HG03135 (cell line): ENCODE data around the gene CTNND2.

ENCODE experiments used
- ATAC-seq: cut with Tn5 transposase; IDR thresholded peaks from one replicate; pipeline ENCODE4 v1.9.1; 2021; ENCODE audit warnings: mild to moderate bottlenecking, moderate library complexity; ENCODE audit not compliant: unreplicated experiment

Gene CTNND2

DNA sequence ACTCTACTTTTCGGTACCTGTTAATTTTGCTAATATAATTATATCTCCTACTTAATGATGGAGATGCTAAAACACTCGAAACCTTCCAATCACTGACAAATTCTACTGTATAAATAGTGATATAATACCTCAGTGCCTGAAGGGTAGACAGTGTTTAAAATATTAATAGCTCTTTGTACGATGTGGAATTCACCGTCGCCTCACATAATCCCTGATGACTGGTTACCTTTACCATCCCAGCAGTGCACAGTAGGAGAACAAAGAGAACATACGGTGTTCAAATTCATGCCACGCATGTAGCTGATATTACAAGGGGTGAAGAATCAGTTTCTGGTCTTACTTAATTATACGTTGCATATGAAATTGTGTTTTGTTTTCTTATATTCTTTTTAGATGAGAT, 506.7 kb downstream of the CTNND2 start:
- no peak for ATAC-seq

DNA sequence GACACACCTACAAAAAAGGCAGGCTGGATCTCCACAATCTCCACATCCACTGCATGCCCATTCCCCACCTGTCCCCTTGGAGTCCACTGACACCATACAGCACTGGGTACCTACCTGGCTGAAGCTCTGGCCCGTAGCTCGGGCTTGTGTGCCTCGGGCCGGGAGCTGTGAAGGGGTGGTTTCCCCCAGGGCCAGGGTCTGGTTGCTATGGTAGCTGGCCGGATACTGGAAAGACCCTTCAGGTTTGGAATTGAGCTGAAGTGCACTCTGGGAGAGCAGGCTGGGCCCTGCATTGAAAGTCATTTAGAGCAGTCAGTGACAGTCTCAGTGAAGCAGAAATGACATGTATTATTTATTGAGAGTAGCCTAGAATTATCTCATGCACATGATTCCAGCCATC, 507.3 kb downstream of the CTNND2 start:
- no peak for ATAC-seq

DNA sequence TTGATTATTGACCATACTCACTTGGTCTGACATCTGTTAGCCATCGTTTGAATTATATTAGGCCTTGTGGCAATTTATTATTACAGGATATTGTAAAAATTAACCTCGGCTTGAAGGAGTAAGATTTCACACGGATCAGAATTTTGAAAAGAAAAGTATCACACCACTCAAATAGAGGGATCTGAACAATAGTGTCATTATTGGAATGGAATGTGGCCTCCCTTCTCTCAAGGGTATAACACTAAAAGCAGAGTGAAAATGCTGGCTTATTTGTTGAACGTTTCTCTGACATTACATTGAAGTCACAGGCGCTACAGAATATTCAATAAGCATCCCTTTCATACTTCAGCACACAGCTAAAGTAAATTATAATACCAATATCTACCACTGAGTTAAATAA, 509.3 kb downstream of the CTNND2 start:
- ATAC-seq, result no peak

DNA sequence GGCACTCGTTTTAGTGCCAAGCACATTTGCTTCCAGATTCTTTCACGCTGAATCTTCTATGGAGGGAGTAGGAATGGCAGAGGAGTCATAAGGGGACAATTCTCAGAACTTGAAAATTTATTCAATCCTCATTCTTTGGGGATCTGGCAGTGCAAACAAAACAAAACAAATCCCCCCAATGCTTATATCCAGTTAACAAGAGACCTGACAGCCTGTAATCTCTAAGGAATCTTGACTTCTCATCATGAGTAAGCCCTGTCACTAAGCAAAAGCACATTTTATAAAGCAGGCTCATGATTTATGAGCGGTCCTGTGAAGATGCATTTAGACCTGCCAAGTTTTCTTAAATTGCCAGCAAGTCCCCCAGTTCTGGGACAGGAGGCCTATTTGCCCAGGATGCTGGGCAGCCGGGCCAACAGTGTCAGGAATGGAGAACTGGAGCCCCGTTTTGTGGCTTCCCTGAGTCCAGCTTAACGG, 513.9 kb downstream of the CTNND2 start:
- ATAC-seq, result no peak

DNA sequence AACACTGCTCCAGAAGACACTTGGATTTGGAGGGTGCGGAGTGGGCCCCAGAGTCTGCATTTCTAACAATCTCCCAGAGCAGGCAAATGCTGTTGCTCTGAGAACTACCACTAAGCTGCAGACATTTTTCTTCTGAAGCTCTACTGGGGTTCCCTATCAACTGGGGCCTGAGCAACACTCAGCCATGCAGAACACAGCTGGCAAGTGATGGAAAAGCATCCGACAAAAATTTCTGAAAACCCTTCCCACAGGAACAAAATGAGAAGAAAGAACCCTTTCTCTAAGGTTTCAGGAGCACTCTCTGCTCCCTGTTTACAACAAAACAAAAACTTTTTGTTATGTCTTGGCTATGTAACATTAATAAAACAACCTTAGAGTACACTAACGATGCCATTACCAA, 516.9 kb downstream of the CTNND2 start:
- no peak for ATAC-seq

DNA sequence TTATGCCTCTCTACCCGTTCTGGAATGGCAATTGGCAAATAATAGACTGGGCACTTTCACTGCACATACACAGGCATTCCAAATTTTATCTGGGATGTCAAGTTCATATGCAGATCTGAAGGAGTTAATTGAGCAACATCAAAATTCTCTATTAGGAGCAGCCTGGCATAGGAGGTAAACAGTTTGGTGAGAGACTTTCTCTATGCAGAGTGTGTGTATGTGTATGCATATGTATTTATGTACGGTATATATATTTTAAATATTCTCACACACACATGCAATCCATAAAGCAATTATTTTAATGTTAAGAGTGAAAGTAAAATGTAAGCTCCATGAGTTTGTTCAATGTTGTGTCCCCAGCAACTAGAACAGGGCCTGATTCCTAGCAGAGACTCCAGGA, 517.8 kb downstream of the CTNND2 start:
- ATAC-seq, result no peak

DNA sequence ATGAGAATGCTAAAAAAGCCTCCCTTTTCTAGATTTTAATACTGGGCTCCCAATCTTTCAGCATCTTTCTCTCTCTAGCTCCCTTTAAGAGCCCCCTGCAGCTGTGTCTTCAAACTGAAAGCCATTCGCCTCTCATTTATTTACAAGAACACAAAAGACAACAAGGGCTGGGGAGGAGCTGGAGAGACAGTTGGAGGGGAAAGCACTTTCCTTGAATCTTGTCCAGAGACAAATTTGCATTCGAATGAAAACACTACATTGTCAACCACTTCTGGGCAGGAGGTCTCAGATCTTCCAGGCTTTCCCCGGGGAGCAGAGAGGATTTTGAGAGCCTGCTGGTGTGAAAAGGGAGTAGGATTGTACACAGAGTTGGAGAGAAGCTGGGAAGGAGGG, 518.3 kb downstream of the CTNND2 start:
- ATAC-seq, result no peak

DNA sequence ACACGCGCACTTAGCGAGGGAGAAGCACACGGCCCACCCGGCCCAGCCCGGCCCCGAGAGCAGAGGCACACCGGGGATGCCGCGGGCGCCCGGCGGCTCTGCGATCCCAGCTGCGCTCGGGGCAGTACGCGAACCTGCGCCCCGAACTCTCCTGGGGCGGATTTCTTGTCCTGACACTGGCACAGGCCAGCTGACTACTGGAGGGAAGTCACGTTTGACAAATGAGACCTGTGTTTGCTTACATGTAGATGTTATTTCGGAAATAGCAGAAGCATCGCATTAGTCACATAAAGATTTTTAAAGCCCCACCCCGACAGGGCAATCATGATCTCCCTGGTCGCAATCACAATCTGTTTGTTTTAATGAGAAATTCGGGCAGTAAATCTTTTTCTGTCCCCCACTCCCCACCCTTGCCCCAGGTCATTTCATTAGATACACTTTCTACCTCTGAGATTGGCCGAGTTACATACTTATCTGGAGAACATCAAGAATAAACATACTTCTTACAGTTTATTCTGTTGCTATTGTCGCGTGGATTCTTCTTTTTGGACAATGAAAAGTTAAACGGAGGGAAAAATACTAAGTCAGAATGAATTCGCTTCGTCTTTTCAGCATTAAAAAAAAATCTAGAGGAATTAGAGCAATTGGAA, 518.9 kb downstream of the CTNND2 start:
- ATAC-seq, result no peak

DNA sequence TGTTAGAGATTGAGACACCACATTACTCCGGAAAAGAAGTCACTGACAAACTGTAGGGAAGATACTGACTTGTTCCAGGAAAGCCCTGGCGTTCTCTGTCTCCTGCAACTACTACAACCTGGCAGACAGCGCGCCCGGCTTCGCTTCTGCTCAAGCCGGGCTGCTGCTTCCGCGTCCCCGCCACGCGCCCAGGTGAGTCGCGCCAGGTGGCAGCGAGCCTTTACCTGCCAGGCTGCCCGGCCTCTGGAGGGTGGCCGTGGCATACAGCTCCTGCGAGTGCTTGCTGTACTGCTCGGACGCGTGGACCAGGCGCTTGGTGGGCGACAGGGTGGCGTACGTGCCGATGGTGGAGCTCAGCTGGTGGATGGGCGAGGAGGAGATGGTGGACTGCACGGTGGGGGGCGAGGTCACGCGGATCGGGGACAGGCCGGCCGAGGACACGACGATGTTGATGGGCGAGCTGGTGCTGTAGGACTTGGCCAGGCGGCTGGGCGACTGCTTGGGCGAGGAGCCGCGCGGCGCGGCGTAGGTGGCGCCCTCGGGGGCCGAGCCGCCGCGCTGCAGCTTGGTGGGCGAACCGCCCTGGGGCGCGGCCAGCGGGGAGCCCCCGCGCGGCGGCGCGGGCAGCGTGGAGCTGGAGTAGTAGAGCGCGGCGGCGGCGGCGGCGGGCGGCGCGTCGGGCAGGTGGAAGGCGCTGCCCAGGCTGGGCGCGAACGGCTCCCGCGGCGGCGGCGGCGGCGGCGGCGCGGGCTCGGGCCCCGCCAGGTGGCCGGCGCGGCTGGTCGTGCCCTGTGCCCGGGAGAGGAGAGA, 519.6 kb downstream of the CTNND2 start:
- no peak for ATAC-seq

DNA sequence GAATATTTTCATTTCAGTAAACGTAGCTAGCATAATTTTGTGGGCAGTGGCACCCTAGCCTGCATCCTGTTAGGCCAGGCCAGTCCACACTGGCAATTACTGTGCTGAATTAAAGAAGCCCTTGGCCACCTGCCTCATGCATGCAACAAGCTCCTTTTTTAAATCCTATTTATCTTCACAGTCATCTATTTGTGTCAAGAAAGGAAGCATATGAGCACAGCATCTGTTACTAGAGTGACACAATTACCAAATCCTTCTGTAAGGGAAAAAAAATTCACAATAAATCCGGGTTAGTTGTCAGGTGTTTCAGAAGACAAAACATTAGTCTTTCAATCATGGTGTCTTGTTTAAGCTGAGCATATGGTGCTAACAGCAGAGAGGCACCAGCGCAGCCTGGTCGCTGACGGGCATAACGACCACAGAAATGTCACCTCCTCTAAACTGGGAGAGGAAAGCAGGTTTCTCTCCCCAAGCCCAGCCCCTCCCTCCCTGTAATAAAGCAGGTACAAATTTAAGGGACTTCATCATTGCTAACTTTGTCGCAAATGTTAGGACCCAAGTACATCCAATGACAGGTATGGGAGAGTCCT, 520.6 kb downstream of the CTNND2 start:
- no peak for ATAC-seq

DNA sequence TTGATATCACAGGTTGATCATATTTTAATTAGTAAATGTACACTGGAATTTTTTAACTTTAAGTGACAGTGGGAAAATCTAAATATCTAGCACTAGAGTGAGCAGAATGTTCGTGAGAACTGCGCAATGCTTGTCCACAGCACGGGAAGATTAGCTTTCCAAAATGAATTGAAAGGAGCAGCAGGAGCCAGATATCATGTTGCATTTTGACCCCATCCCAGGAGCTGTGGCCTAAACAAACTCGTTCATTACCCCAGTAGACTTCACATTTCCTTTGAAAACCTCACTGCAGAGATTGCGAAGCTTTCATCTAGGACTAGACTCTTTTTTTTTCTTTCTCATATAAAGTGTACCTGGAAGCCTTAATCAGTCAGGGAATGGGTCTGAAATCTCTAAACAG, 525.8 kb downstream of the CTNND2 start:
- no peak for ATAC-seq

DNA sequence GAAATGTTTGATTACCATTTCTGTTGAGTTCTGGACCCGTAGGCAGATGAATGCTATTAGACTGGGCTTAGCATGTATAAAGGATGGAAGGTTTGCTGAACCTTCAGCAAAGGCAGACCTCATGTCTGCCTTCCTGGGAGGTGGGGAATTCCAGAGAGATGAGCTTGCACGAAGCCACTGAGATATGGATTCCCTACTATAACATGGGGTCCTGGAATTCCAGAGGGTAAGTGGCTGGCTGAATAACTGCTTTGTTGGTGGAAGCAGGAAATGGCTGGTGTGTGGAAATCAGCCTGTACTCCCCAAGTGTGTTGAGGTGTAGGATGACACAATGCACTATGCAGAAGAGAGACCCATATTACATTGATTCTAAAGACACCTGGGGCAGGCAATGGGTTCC, 526.4 kb downstream of the CTNND2 start:
- no peak for ATAC-seq

DNA sequence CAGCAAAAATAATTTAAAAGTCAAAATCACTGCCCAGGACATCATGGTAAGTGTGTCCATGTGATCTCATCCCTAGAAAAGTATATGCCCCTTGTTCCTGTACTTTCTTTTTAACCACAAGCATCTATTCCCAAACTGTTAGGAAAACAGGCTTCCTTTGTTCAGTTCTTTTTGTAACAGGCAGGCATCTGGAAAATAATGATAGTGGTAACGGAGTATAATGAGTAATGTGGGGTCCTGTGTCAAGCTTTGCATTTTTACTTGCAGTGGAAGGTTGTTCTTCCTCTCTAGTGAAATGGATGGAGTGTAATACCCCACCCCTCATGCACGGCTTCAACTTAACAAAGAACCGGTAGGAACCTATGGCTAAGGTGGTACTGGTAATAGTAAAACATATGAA, 532.1 kb downstream of the CTNND2 start:
- no peak for ATAC-seq

DNA sequence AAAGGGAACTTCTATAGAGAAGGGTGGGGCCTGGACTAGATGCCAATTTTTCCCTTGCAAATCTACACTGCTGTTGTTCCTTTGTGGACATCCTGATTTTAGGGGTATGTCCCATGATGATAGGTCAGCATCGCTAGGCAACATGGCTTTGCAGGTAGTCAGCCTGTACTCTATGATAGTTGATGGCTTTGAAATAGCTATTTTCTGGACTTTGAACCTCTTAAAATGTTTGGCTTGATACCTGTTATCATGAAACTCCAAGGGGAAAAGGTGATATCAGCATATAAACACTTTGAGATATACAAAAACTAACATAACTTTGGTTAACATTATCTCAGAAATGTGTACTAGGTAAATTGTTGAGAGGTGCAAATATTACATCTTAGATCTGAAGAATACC, 533.2 kb downstream of the CTNND2 start:
- no peak for ATAC-seq

DNA sequence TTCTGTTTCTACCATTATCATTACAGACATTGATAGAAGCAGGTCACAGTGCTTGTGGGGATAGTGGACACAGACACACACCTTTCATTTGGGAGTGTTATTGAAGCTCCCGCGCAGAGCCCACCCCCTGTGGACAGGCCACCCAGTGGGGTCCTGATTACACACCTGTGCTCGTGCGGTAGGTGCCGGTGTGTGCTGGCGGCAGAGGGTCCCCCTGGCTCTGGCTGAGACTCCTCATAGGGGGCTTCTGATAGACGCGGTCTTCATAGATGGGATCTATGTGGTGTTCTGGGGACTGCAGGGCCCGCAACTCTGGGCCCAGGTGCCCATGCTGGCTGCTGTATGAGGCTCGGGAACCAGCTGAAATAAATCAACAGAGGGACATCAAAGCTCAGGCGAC, 539.7 kb downstream of the CTNND2 start:
- no peak for ATAC-seq

DNA sequence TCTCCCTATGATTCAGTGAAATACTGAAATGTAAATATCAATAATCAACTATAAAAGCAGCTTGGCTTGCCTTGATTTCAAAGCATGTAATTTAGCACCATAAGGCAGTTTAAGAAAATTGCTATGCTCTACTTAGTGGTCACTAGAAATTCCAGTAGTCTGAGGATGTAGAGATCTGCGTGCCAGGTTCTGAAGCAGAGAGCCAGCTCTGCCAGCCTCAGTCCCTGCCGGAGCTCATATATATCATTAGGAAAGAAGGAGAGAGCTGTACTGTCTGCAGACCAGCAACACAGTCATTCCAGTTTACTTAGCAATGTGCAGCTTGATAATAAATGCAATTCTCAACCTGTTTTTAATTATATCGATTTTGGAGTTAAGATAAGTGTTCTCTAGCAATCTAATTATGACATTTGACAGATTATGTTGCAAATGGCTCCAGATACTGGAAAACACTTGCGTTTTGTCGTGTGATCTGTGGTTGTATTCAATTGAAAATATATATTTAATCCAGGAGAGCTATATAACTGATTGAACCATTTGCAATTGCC, 540.5 kb downstream of the CTNND2 start:
- ATAC-seq, result no peak

DNA sequence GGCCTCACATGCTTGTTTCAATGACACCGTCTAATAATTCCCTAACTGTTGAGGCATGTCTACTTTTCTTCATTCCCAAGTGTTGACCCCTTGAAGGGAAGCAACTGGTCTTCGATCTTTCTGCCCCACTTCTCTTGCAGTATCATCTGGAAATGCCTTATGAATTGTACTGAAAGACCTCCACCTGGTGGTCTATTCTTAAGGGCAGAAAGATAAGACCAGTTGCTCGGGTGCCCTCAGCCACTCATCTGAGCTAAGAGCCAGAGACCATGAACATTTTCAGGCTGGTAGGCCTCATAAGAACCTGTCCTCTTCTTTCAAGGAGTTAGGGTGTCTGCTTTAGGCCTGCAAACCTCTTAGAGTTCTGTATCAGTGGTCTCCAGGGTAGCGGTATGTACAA, 542.5 kb downstream of the CTNND2 start:
- no peak for ATAC-seq

DNA sequence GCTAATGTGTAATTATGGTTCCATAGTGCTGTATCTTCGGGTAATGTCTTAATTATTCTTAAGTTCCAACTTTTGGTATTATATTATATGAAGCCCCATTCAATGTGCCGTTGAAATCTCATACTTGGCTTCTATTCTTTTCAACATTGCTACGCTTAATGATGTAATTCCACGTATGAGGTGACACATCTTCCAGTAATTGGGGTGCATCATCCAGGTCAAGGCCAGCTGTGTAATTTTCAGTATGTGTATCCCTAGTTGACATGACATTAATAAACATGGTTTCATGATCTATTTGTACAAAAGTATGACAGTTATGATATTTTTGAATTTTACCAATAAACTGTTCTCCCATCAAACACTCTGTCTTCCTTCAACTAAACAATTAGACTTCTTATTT, 546.3 kb downstream of the CTNND2 start:
- no peak for ATAC-seq

DNA sequence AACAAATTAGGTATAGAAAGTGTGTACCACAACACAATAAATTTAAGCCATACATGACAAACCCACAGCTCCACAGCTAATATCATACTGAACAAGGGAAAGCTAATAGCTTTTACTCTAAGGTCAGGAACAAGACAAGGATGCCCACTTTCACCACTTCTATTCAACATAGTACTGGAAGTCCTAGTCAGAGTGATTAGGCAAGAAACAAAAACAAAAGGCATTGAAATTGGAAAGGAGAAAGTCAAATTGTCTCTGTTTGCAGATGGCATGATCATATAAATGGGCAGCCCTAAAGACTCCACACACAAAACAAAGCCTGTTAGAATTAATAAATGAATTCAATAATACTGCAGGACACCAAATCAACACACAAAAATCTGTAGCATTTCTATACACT, 548.8 kb downstream of the CTNND2 start:
- ATAC-seq, result no peak

DNA sequence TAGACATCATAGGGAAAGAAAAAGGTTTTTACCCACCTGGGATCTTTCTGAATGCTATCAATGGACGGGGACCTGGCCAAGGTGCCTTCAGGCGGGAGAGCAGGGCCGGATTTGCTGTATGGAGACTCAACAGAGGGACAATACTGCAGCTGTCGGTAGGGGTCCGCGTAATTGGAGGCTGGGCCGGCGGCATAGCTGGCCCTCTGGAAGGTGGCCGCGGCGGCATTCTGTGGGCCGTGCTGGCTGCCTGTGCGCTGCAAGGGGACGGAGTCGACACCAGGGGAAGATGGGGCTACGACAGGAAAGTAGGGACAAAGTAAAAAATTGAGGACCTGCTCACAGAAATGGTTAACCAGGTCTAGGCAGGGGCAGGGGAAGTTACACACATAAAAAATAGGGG, 557.9 kb downstream of the CTNND2 start:
- ATAC-seq, result no peak

DNA sequence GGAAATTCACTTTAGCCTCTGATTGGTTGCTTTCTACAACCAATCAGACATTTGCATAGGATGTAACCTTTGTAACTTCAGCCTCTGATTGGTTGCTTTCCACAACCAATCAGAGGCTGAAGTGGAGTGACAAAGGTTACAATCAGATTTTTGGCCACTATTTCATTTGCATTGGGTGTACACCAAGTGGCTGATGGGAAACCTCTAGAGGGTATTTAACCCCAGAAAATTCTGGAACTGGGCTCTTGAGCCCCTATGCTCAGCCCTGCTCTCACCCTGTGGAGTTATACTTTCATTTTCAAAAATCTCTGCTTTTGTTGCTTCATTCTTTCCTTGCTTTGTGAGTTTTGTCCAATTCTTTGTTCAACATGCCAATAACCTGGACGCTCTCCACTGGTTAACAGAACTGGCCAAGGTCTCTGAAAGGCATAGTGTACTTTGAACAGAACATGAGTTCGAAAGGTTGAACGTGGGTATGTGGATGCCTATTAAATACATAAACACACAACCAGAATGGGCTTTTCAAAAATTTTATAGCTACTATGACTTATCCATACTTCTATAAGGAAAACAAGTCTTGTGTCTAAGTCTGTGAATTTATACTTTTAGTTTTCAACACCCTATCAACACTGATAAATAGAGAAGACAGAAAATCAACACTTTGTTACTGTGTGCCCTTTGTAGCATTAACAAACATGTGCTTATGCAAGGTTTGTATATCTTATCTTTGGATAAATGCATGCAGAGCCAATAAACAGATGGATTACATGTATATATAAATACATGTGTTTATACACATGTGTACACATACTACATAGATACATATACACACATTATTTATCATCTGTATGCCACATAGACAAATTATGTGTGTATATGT, 568.1 kb downstream of the CTNND2 start:
- no peak for ATAC-seq
